DOHH2 (cell line): ENCODE data around the gene MACROD1.

Source experiments
- H3F3A ChIP-seq: fragments of 200-600 bp; sonication (generic), shearing (Covaris generic); 2 replicates; pipeline ENCODE4 v1.6.0; 2016; ENCODE audit warnings: antibody characterized with exemption, mild to moderate bottlenecking; ENCODE audit not compliant: control insufficient read depth, insufficient read depth
- H3K27ac ChIP-seq: fragments of 200-600 bp; sonication (generic); 2 replicates; pipeline ENCODE4 v1.5.1; 2014; ENCODE audit warnings: low read depth, mild to moderate bottlenecking, low read length, moderate library complexity
- H3K27me3 ChIP-seq: fragments of 200-600 bp; sonication (generic); 2 replicates; pipeline ENCODE4 v1.6.1; 2014; ENCODE audit warnings: mild to moderate bottlenecking, low read length, mixed read lengths; ENCODE audit not compliant: control insufficient read depth
- H3K36me3 ChIP-seq: fragments of 200-600 bp; sonication (generic); 2 replicates; pipeline ENCODE4 v1.6.1; 2014; ENCODE audit warnings: mild to moderate bottlenecking, low read length, moderate library complexity, mixed read lengths; ENCODE audit not compliant: control insufficient read depth
- H3K4me1 ChIP-seq: fragments of 200-600 bp; sonication (generic); 2 replicates; pipeline ENCODE4 v1.6.1; 2014; ENCODE audit warnings: mild to moderate bottlenecking, low read length, mixed read lengths; ENCODE audit not compliant: control insufficient read depth
- H3K4me2 ChIP-seq: fragments of 200-600 bp; sonication (generic); 2 replicates; pipeline ENCODE4 v1.6.0; 2014; ENCODE audit warnings: mild to moderate bottlenecking, low read length, moderate library complexity
- H3K4me3 ChIP-seq: fragments of 200-600 bp; sonication (generic); 2 replicates; pipeline ENCODE4 v1.5.1; 2014; ENCODE audit warnings: mild to moderate bottlenecking, low read length, mixed read lengths
- H3K79me2 ChIP-seq: fragments of 200-600 bp; sonication (generic); 2 replicates; pipeline ENCODE4 v1.6.1; 2014; ENCODE audit warnings: mild to moderate bottlenecking, low read length, mixed read lengths; ENCODE audit not compliant: control insufficient read depth
- H3K9me2 ChIP-seq: fragments of 200-600 bp; sonication (generic); replicated peaks from 2 replicates; pipeline ENCODE4 v1.6.1; 2014; ENCODE audit warnings: mild to moderate bottlenecking, low read length, mixed read lengths; ENCODE audit not compliant: control insufficient read depth
- H3K9me3 ChIP-seq: fragments of 200-600 bp; sonication (generic); 2 replicates; pipeline ENCODE4 v1.6.1; 2014; ENCODE audit warnings: antibody characterized with exemption, low read length, mixed read lengths; ENCODE audit not compliant: control insufficient read depth, insufficient read depth
- H4K20me1 ChIP-seq: fragments of 200-600 bp; sonication (generic); 2 replicates; pipeline ENCODE4 v1.6.0; 2014; ENCODE audit warnings: low read depth, mild to moderate bottlenecking, antibody characterized with exemption, low read length, moderate library complexity; ENCODE audit not compliant: control insufficient read depth, insufficient read depth
- CTCF ChIP-seq: fragments of 200-600 bp; sonication (generic); IDR thresholded peaks from one replicate; pipeline ENCODE4 v1.5.1; 2014; ENCODE audit warnings: antibody characterized with exemption, mild to moderate bottlenecking, low read depth, low read length; ENCODE audit not compliant: poor library complexity, severe bottlenecking
- EZH2phosphoT487 ChIP-seq: fragments of 200-600 bp; sonication (generic); IDR thresholded peaks from 2 replicates; pipeline ENCODE4 v1.6.1; 2017; ENCODE audit warnings: borderline replicate concordance, mild to moderate bottlenecking, antibody characterized with exemption, low read length, moderate library complexity, mixed read lengths

Gene MACROD1

DNA sequence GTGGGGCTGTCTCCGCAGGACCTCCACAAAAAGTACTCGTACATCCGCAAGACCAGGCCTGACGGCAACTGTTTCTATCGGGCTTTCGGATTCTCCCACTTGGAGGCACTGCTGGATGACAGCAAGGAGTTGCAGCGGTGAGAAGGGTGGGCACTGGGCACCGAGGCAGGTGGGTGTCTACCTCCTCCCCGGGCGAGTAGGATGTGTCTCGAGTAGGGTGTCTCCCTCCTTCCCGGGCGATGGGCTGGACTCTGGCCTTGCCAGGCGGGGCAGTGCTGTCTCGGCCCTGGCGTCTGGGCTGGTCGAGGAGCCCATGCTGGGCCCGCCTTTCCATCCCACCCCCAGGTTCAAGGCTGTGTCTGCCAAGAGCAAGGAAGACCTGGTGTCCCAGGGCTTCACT lies 169.4 kb downstream of the MACROD1 start:
- H3K4me3 ChIP-seq, result no peak overlapping the region
- H3K4me1 ChIP-seq, result peaks cover 19% of the 10 kb centered on the region
- H3F3A ChIP-seq, result no peaks in the 10 kb centered on the region
- H3K27ac ChIP-seq, result no peak overlapping the region
- no peak overlapping the region for H3K4me2 ChIP-seq
- no peaks in the 10 kb centered on the region for H4K20me1 ChIP-seq
- H3K79me2 ChIP-seq, result no peaks in the 10 kb centered on the region
- no peaks in the 10 kb centered on the region for H3K27me3 ChIP-seq
- no peak for TF ChIP-seq EZH2phosphoT487
- no peak for TF ChIP-seq CTCF
- no peaks in the 10 kb centered on the region for H3K9me3 ChIP-seq
- no peaks in the 10 kb centered on the region for H3K9me2 ChIP-seq
- peaks cover 19% of the 10 kb centered on the region for H3K36me3 ChIP-seq

- TF ChIP-seq CTCF (no peak), EZH2phosphoT487 (no peak)
- Histone ChIP-seq H3K4me1 (peaks cover under 1% of the 10 kb centered on the region; the same call in 1 of the 2 replicates), H3F3A (no peaks in the 10 kb centered on the region), H3K4me2 (no peak overlapping the region), H4K20me1 (no peaks in the 10 kb centered on the region), H3K27ac (no peak overlapping the region), H3K27me3 (no peaks in the 10 kb centered on the region), H3K9me2 (no peaks in the 10 kb centered on the region), H3K9me3 (no peaks in the 10 kb centered on the region), H3K4me3 (no peak overlapping the region), H3K36me3 (peaks cover 36% of the 10 kb centered on the region), H3K79me2 (0 out of 2 replicates have a peak, but pooled peaks cover 6% of the 10 kb centered on the region)
Measured at GRCh38 chr11:63993993-63994392, 171.9 kb downstream of the MACROD1 start.

DNA sequence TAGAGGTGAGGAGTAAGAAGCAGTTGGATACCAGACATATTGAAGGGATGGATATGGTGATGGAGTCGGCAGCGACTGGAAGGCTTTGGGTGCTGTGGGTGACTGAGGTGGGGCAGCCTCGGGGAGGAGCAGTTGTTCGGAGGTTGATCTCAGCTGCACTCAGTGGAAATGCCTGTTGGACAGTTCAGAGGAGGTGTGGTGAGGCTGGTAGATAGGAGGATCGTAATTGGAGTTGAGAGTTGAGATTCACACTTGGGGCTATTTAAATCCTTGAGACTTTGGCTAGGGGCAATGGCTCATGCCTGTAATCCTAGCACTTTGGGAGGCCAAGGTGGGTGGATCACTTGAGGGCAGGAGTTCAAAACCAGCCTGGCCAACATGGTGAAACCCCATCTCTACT lies 172.8 kb downstream of the MACROD1 start:
- H4K20me1 ChIP-seq, result no peaks in the 10 kb centered on the region
- peaks cover 43% of the 10 kb centered on the region for H3K36me3 ChIP-seq
- no peaks in the 10 kb centered on the region for H3K9me3 ChIP-seq
- no peak overlapping the region for H3K4me3 ChIP-seq
- no peaks in the 10 kb centered on the region for H3F3A ChIP-seq
- H3K9me2 ChIP-seq, result no peaks in the 10 kb centered on the region
- H3K4me2 ChIP-seq, result no peak overlapping the region
- H3K79me2 ChIP-seq, result peaks cover 13% of the 10 kb centered on the region
- TF ChIP-seq CTCF (no peak), EZH2phosphoT487 (no peak)
- H3K27me3 ChIP-seq, result no peaks in the 10 kb centered on the region
- no peak overlapping the region for H3K27ac ChIP-seq
- no peaks in the 10 kb centered on the region for H3K4me1 ChIP-seq

- H3K4me3 ChIP-seq, result no peak overlapping the region
- no peaks in the 10 kb centered on the region for H3K27me3 ChIP-seq
- TF ChIP-seq CTCF (no peak), EZH2phosphoT487 (no peak)
- H3K79me2 ChIP-seq, result peaks cover 29% of the 10 kb centered on the region
- peaks cover 34% of the 10 kb centered on the region for H3K36me3 ChIP-seq
- no peaks in the 10 kb centered on the region for H3F3A ChIP-seq
- no peak overlapping the region for H3K4me2 ChIP-seq
- no peak overlapping the region for H3K27ac ChIP-seq
- 0 out of 2 replicates have a peak, but pooled peaks cover 3% of the 10 kb centered on the region for H4K20me1 ChIP-seq
- no peaks in the 10 kb centered on the region for H3K9me2 ChIP-seq
- no peaks in the 10 kb centered on the region for H3K9me3 ChIP-seq
- peaks cover 9% of the 10 kb centered on the region for H3K4me1 ChIP-seq
Measured at GRCh38 chr11:63991558-63991957, 174.4 kb downstream of the MACROD1 start.
